Spleen (tissue), 11 donors: ENCODE measurements around the gene ARMC9. TPM values are rescaled to one million over a fixed set of nuclear protein-coding genes. Genes with fewer than 3 reads are reported as not detected.
"Not testable (repeated sequence)": the region's sequence is repeated elsewhere in the genome, so short reads cannot be mapped to it uniquely, and the experiment has no call there.

Experiments used
- DNase-seq: peaks from one replicate; pipeline ENCODE4 v3.0.0-alpha.2; 2020
- H3K27ac ChIP-seq, 8 donors: fragments of 200-600 bp; sonication (generic) in 7 of 8; 1 replicate in 4 of 8; 2 replicates in 4 of 8; pipeline versions ENCODE4 v1.5.0 to v1.8.0; 2016 to 2021; ENCODE audit warnings: inconsistent platforms in 4 of 8, mild to moderate bottlenecking in 4 of 8, moderate library complexity in 1 of 8
- H3K27me3 ChIP-seq, 7 donors: fragments of 200-600 bp; sonication (generic) in 6 of 7; replicated peaks in 1 of 7; 1 replicate in 4 of 7; 2 replicates in 3 of 7; pipeline versions ENCODE4 v1.5.0 to v1.8.0; 2016 to 2021; ENCODE audit warnings: inconsistent platforms in 3 of 7, mild to moderate bottlenecking in 1 of 7
- H3K36me3 ChIP-seq, 6 donors: fragments of 200-600 bp; sonication (generic) in 5 of 6; 1 replicate in 4 of 6; 2 replicates in 2 of 6; pipeline versions ENCODE4 v1.5.0 to v1.8.0; 2016 to 2021; ENCODE audit warnings: inconsistent platforms in 2 of 6
- H3K4me1 ChIP-seq, 6 donors: fragments of 200-600 bp; sonication (generic) in 5 of 6; 1 replicate in 3 of 6; 2 replicates in 3 of 6; pipeline versions ENCODE4 v1.5.0 to v1.8.0; 2016 to 2021; ENCODE audit warnings: inconsistent platforms in 3 of 6
- H3K4me3 ChIP-seq, 8 donors: fragments of 200-600 bp; sonication (generic) in 7 of 8; 1 replicate in 4 of 8; 2 replicates in 4 of 8; pipeline versions ENCODE4 v1.5.0 to v1.8.0; 2016 to 2021; ENCODE audit warnings: inconsistent platforms in 4 of 8, mild to moderate bottlenecking in 4 of 8, moderate library complexity in 2 of 8
- H3K9me3 ChIP-seq, 8 donors: fragments of 200-600 bp; sonication (generic) in 7 of 8; 1 replicate in 4 of 8; 2 replicates in 4 of 8; pipeline versions ENCODE4 v1.5.0 to v1.8.0; 2016 to 2021; ENCODE audit warnings: inconsistent platforms in 4 of 8
- POLR2A ChIP-seq, 3 donors: fragments of 450-650 bp; IDR thresholded peaks; one replicate each; pipeline ENCODE4 v1.5.1; 2017; ENCODE audit warnings: antibody characterized with exemption in 3 of 3, mild to moderate bottlenecking in 1 of 3
- POLR2AphosphoS5 ChIP-seq, 3 donors: sonication (generic); formaldehyde crosslinking; IDR thresholded peaks; one replicate each; pipeline ENCODE4 v1.5.1; 2017; ENCODE audit warnings: antibody characterized with exemption in 3 of 3
- WGBS, 5 donors: extraction: QIAGEN DNeasy Blood & Tissue Kit in 3 of 5; methylation state at CpG; one replicate each; pipeline versions ENCODE4 v1.1.5 to v1.1.7; 2013 to 2018; 5-methylcytosine and 5-hydroxymethylcytosine counted together
- intact Hi-C: fragments of 100-400 bp; cut with DNase I; formaldehyde crosslinking; loops from one replicate; pipeline ENCODE4 v1.15.0; 2023; ENCODE audit warnings: low total_unique reads
- polyA plus RNA-seq, 3 donors: library from polyadenylated mRNA; stranded (reverse); fragments of 200-250 nt; gene quantifications; one replicate each; pipeline ENCODE4 v1.2.1, GENCODE V29; 2013
- total RNA-seq, 7 donors: library from RNA; depleted of rRNA in 3 of 7; stranded (reverse); fragments of >200 nt in 3 of 7; fragmentation: NEBNext Ultra II Directional in 4 of 7; extraction: Animal tissue kit (Norgen Biotek cat#: 25700) in 4 of 7; gene quantifications; one replicate each; pipeline versions ENCODE4 v1.1.0 to v1.2.1, GENCODE V29; 2016 to 2021
- TF ChIP-seq, protein P1 (sequence below), 11 experiments: fragments of 200-600 bp in 7 of 11; fragments of 450-650 bp in 4 of 11; sonication (generic) in 4 of 11; IDR thresholded peaks in 8 of 11; conservative IDR thresholded peaks in 3 of 11; 1 replicate in 7 of 11; 2 replicates in 4 of 11; pipeline versions ENCODE4 v1.4.0 to v1.8.0; 2016 to 2021; ENCODE audit warnings: antibody characterized with exemption in 11 of 11, inconsistent platforms in 4 of 11, mild to moderate bottlenecking in 1 of 11
- donor health status: healthy with polysubstance abuse.
- donor health status: DM: no; HTN: no; CAD: no; lungs with moderate emphysema.
- donor health status: DM: no; HTN: no; CAD: no.
- donor health status: Bipolar disorder and iron deficiency.
- donor health status: healthy.
- donor health status: DM: no; HTN: no; CAD: no.
- donor health status: DM: yes; HTN: yes; CAD: no.

The ARMC9 gene
- total and polyA plus RNA-seq, 10 donors = 0.83 to 8.9 (median 4.7) TPM

DNA sequence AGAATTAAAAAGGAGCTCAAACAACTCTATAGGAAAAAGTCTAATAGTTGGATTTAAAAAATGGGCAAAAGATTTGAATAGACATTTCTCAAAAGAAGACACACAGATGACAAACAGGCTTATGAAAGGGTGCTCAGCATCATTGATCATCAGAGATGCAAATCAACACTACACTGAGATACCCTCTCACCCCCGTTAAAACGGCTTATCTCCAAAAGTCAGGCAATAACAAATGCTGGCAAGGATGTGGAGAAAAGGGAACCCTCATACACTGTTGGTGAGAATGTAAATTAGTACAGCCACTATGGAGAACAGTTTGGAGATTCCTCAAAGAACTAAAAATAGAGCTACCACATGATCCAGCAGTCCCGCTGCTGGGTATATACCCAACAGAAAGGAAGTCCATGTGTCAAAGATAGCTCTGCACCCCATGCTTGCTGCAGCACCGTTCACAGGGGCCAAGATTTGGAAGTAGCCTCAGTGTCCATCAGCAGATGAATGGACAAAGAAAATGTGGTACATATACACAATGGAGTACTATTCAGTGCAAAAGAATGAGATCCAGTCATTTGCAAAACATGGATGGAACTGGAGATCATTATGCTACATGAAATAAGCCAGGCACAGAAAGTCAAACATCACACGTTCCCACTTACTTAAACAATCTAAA is 150.4 kb downstream of the ARMC9 start:
- no peak for TF ChIP-seq POLR2AphosphoS5 (IDR thresholded peaks at IDR 0.05)
- TF ChIP-seq, protein P1, sequence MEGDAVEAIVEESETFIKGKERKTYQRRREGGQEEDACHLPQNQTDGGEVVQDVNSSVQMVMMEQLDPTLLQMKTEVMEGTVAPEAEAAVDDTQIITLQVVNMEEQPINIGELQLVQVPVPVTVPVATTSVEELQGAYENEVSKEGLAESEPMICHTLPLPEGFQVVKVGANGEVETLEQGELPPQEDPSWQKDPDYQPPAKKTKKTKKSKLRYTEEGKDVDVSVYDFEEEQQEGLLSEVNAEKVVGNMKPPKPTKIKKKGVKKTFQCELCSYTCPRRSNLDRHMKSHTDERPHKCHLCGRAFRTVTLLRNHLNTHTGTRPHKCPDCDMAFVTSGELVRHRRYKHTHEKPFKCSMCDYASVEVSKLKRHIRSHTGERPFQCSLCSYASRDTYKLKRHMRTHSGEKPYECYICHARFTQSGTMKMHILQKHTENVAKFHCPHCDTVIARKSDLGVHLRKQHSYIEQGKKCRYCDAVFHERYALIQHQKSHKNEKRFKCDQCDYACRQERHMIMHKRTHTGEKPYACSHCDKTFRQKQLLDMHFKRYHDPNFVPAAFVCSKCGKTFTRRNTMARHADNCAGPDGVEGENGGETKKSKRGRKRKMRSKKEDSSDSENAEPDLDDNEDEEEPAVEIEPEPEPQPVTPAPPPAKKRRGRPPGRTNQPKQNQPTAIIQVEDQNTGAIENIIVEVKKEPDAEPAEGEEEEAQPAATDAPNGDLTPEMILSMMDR (IDR thresholded peaks at IDR 0.05 in 8 of 11, conservative IDR thresholded peaks at IDR 0.05 in 3 of 11) = no peak
- H3K4me3 ChIP-seq = no peak overlapping the region
- no peaks in the 10 kb centered on the region for H3K27me3 ChIP-seq
- intact Hi-C loops = no loop called here
- peaks cover 0 to 7% (median 0%) of the 10 kb centered on the region in 6 donors for H3K4me1 ChIP-seq
- no peak overlapping the region for H3K27ac ChIP-seq
- no peaks in the 10 kb centered on the region for H3K36me3 ChIP-seq
- DNase-seq = no peak
- H3K9me3 ChIP-seq = no peaks in the 10 kb centered on the region
- WGBS, 5 donors = 38 to 59% (median 47%) methylated on average over 5 of the region's 5 CpGs

DNA sequence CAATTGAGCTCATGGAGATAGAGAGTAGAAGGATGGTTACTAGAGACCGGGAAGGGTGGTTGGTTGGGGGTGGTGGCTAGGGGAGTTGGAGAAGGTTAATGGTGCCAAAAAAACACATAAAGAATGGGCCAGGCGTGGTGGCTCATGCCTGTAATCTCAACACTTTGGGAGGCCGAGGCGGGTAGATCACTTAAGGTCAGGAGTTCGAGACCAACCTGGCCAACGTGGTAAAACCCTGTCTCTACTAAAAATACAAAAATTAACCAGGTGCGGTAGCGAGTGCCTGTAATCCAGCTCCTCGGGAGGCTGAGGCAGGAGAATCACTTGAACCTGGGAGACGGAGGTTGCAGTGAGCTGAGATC is 150.9 kb downstream of the ARMC9 start:
- H3K9me3 ChIP-seq, intact Hi-C loops, DNase-seq, H3K27ac ChIP-seq, H3K36me3 ChIP-seq, H3K27me3 ChIP-seq, H3K4me1 ChIP-seq, H3K4me3 ChIP-seq: not testable (repeated sequence)
- WGBS, 5 donors = 93 to 95% (median 94%) methylated on average over 10 of the region's 10 CpGs

DNA sequence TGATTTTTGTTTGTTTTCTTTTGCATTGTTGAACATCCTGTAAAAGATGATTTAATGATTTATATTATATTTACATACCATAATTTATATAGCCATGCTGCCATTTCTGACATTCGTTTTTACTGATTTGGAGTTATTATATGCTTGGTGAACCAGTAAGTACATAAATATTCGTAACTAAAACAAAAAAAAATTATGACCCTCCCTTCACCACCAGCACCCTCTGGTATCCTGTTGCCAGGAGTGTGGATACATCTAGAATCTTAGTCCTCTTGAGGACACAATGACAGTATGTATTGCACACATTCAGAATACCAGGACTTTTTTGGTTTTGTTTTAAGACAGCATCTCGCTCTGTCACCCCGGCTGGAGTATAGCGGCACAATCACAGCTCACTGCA is 153.2 kb downstream of the ARMC9 start:
- intact Hi-C loops = no loop called here
- Histone ChIP-seq H3K36me3 (no peaks in the 10 kb centered on the region), H3K9me3 (no peaks in the 10 kb centered on the region), H3K27ac (no peak overlapping the region), H3K27me3 (no peaks in the 10 kb centered on the region), H3K4me1 (peaks cover 0 to 7% (median 0%) of the 10 kb centered on the region in 6 donors), H3K4me3 (no peak overlapping the region)
- TF ChIP-seq POLR2AphosphoS5 (IDR thresholded peaks at IDR 0.05) (no peak), POLR2A (IDR thresholded peaks at IDR 0.05) (no peak)
- TF ChIP-seq, protein P1 (IDR thresholded peaks at IDR 0.05 in 8 of 11, conservative IDR thresholded peaks at IDR 0.05 in 3 of 11) = no peak
- WGBS, 5 donors = 85 to 98% (median 92%) methylated on average over 5 of the region's 5 CpGs
- no peak for DNase-seq

DNA sequence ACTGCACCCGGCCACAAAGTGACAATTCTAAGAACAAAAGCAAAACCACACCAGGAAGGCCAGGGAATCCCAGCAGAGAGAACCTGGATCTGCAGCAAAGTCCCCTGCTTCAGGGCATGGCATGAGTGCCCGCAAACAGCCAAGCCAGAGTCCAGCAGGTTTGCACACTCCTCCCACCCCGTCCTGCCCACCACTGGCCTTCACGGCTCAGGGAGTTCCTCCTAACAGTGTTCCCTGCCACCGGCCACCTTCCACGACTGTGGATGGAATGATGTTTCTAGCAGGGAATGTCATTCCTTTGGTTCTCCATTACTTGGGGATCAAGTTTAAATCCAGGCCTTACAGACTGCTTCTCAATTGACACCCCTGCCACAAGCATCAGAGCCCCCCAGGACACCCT is 155.0 kb downstream of the ARMC9 start:
- WGBS, 5 donors = 89 to 100% (median 92%) methylated on average over 3 to 5 of the region's 6 CpGs
- TF ChIP-seq, protein P1 (IDR thresholded peaks at IDR 0.05 in 8 of 11, conservative IDR thresholded peaks at IDR 0.05 in 3 of 11) = no peak
- no peak for TF ChIP-seq POLR2A (IDR thresholded peaks at IDR 0.05)
- no peak for TF ChIP-seq POLR2AphosphoS5 (IDR thresholded peaks at IDR 0.05)
- DNase-seq = no peak

More for the DNA sequence above, 155.0 kb downstream of the ARMC9 start:
- H3K4me3 ChIP-seq = no peak overlapping the region
- H3K36me3 ChIP-seq = no peaks in the 10 kb centered on the region
- H3K27me3 ChIP-seq = no peaks in the 10 kb centered on the region
- peaks cover 0 to 5% (median 0%) of the 10 kb centered on the region in 6 donors for H3K4me1 ChIP-seq
- intact Hi-C loops = no loop called here
- H3K27ac ChIP-seq = no peak overlapping the region
- H3K9me3 ChIP-seq = no peaks in the 10 kb centered on the region
